Activated T-cell treated with anti-CD3 and anti-CD28 coated beads for 48 hours (primary cell): Measurements from ENCODE around the gene ARF5.

Source experiments
- DNase-seq: peaks from one replicate; pipeline ENCODE4 v3.0.0-alpha.2; 2020; ENCODE audit warnings: low read depth

ARF5 gene

DNA sequence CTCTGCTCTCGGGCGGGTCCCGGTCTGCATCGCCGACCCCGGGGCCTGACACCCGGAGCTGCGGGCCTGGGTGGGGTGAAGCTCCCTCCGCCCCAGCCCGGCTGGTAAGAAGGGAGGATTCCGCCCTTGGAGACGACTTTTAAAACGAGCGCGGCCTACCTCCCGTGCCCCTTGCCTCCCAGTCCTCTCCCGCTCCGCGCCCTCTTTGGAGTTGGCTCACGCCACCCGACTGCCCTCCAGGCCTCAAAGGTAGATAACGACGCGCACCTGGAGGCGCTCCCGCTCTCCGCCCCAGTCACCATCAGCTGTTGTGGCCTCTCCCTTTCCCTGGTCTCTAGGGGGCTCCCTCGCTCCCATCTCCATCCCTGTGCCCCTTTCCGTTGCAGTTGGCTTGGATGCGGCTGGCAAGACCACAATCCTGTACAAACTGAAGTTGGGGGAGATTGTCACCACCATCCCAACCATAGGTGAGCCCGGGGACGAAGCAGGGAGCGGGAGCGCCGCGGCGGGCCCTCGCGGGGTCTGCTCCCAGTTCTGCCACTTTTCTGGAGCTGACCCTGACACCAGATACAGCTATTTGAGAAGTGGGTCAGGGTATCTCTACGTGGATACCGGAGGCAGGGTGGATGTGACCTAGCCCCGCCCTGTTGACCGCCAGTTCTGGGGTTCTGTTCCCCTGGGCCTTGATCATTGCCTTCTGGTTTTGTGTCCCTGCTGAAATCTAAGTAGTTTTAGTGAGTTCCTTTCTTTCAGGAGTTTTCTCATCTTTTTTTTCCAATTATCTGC is 679 bp downstream of the ARF5 start:
- no peak for DNase-seq

DNA sequence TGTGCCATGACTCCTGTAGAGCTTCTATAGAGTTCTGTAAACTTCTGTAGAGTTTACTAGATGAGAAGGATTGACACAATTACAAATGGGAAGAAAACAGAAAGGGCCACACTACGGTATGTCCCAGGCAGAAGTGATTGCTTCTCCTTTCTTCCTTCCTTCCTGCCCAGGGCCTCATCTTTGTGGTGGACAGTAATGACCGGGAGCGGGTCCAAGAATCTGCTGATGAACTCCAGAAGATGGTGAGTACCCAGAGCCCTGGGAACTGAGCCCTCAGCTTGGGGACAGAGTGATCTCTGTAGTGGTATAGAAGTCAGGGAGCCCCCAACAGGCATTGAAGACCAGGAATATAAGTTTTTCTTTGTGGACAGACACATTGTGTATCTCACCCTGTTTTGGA is 1.7 kb downstream of the ARF5 start:
- no peak for DNase-seq

DNA sequence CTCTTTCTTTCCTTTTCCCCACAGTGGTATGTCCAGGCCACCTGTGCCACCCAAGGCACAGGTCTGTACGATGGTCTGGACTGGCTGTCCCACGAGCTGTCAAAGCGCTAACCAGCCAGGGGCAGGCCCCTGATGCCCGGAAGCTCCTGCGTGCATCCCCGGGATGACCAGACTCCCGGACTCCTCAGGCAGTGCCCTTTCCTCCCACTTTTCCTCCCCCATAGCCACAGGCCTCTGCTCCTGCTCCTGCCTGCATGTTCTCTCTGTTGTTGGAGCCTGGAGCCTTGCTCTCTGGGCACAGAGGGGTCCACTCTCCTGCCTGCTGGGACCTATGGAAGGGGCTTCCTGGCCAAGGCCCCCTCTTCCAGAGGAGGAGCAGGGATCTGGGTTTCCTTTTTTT is 3.0 kb downstream of the ARF5 start:
- DNase-seq = no peak

DNA sequence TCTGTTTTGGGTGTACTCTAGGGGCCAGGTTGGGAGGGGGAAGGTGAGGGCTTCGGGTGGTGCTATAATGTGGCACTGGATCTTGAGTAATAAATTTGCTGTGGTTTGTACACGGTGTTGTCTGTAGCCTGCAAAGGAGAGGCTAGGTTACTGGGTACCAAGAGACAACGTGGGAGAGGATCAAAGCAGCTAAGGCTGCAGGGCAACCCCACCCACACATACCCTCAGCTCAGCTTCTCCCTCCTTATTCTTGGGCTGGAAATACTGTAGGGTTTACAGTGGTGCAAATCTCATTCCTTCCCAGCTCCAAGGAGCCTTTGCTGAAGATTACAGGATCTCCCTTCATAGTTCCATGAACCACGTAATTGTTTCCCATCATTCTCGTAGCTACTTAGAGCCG is 3.4 kb downstream of the ARF5 start:
- DNase-seq = no peak

DNA sequence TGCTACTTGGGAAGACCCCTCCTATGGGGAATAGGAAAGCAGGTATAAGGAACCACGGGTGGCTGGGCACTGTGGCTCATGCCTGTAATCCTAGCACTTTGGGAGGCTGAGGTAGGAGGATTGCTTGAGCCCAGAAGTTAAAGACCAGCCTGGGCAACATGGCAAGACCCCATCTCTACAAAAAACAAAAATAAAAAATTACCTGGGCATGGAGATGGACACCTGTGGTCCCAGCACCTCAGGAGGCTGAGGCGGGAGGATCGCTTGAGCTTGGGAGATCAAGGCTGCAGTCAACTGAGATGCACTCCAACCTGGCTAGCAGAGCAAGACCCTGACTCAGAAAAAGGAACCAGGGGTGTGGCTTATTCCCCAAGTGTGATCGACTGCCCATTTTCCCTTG is 4.3 kb downstream of the ARF5 start:
- no peak for DNase-seq

DNA sequence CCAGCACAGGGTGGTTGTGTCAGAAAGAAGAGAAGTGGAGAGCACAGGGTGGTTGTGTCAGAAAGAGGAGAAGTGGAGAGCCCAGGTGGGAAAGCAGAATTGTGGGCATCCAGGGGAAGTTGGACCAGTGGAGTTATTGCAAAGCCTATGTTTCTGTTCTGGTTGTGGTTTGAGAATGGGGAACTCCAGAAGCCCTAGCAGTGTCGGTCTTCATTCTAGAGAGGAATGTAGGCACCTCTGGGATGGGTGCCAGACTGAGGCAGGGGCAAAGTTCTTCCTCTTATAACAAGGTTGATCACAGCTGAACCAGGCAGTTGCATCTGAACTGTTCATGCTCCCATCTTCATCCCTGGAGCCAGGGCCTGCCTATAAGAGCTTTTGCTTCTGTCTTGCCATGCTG is 6.3 kb downstream of the ARF5 start:
- DNase-seq = no peak

DNA sequence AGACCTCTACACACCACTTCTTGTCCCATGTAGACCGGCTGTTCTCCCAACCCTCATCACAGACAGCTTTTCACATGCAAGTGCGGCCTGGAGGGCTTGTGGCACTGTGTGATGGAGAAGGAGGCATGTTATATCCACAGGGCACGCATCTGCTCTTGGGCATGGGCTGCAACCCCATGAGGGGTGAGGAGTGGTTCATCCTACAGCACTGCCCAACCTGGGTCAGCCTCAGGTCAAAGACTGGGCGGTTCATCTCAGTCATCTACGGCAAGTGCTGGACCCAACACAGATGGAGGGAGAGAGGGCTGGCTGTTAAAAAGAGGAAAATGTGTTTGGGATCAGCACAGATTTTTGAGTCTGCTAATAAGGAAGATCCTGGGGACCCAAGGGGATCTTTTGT is 7.5 kb downstream of the ARF5 start:
- no peak for DNase-seq

DNA sequence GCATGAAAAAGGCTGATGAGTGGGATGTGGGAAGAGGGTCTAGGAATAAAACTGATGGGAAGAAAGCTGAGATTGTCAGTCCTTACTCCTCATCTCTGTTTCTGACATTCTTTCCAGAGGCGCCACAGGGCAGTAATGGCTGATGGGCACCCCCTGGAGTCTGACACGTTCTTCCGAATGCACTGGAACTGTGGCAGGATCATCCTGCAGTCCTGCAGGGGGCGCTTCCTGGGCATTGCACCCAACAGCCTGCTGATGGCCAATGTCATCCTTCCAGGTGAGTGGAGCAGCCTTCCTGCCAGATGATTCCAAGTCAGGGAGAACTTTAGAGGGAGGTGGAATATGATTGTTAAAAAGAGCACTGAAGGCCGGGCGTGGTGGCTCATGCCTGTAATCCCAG is 10.1 kb downstream of the ARF5 start:
- DNase-seq = no peak

DNA sequence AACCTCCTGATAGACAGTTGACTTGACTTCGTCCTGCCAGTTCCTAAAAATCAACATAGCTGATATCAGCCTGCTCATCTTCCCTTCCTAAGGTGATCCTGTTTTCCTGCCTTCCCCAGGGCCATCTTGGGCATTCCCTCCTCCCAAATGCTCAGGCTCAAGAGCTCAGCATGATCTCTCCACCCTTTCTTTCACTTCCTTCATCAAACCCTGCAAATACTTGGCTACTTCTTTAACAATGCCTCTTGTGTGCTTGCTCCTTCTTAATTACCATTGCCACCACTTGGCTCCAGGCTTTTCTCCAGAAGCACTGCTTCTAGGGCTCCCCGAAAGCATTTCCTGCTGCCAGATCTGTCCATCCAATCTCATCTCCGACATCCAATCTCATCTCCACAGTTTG is 12.7 kb downstream of the ARF5 start:
- DNase-seq = no peak

DNA sequence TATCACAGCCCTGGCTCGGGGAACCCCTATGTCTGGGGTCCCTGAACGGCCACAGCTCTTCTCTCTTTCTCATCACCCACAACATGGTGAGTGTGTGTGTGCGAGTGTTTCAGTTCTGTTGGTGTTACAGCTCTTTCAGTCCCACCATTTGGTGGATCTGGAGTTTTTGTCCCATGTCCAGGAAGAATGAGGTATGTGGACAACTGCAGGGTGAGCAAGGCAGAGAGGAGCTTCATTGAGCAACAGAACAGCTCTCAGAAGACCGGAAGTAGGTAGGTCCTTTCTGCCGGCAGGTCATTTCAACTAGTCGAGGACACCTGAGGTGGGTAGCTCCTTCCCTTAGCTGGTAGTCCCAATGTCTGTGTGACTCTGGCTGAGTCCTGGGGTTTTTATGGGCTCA is 20.2 kb downstream of the ARF5 start:
- DNase-seq = no peak

DNA sequence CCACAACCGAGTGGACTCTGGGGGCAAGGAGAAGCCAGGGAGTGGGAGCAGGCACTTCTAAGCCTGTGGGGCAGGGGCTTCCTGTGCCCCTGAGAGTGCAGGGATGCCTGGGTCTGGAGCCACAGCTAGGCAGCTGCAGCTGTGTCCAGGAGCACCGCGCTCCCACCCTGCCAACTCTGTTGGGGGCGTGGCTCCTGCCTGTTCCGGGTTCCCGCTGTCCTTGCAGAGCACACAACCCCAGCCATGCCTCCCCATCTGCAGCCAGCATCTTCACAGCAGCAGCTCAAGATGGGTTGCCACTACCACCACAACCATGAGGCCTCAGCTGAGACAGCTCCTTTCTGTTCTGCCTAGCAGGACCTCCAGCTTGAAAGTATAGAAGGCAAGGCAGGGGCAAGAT is 21.1 kb downstream of the ARF5 start:
- no peak for DNase-seq

DNA sequence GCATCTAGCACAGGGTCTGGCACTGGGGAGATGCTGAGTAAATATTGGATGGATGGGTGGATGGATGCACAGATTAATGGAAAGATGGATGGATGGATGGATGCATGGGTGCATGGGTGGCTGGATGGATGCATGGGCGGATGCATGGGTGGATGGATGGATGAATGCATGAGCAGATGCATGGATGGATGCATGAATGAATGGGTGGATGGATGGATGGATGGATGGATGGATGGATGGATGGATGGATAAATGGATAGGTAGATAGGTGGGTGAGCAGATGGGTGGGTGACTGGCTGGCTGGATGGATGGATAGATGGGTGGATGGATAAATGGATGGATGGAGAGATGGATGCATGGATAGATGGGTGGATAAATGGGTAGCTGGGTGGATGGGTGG is 24.1 kb downstream of the ARF5 start:
- DNase-seq = no peak

DNA sequence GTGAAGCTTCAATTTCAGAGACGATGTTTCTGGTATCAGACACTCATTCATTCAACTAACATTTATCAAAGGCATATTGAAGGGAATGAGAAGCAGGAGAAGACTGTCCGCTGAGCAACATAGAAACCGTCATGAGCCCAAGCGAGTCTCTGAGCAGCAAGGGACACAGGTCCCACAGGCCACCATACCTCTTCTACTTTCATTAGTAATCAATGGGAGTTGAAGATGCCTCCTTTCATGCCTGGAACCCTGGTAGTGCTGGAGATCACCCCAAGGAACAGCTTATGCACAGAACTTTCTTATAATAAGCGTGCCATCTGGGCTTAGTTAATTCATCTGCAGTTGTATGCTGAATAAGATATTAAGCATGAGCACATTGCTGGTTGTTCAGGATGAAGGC is 28.5 kb downstream of the ARF5 start:
- no peak for DNase-seq

DNA sequence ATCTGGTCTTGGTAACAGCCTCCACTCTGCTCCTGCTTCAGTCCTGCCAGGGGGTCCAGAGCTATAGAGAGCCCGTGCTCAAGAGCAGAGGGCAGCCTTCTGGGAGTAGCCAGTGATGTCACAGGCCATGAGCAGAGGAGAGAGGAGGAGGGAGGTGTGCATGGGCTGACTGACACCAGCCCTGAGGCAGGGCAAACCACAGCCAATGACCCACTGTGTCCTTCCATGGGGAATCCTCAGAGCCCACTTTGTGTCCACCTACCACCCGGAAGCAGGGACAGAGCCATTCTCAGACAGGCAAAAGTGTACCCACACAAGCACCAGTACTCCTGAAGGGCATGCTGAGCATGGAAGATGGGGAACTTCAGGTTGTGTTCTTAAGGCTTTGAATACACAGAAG is 29.8 kb downstream of the ARF5 start, which contains the start of gene PAX4:
PAX4 (minus strand) TSS at position 101 of the 400 bp plus-strand sequence. CDS start 2,214 bp downstream, outside the sequence.
- DNase-seq = no peak

DNA sequence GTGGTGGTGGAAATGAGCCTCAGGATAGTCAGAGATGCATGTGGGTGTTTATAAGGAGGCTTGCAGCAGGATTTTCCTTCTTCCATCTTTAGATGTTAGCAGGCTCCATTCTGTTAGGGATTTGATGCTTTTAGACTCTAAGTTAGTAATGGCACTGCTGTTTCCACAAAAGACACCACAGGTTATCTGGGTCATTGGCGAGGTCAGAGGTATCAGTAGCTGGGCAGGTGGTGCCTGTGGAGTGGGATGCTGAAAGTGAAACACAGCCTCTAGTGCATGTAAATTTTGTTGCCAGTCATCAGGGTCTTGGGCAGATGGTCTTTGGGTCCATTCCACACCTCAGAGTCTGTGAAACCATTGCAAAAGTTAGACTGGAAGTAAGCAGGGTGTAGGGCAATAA is 30.6 kb downstream of the ARF5 start:
- DNase-seq = no peak

DNA sequence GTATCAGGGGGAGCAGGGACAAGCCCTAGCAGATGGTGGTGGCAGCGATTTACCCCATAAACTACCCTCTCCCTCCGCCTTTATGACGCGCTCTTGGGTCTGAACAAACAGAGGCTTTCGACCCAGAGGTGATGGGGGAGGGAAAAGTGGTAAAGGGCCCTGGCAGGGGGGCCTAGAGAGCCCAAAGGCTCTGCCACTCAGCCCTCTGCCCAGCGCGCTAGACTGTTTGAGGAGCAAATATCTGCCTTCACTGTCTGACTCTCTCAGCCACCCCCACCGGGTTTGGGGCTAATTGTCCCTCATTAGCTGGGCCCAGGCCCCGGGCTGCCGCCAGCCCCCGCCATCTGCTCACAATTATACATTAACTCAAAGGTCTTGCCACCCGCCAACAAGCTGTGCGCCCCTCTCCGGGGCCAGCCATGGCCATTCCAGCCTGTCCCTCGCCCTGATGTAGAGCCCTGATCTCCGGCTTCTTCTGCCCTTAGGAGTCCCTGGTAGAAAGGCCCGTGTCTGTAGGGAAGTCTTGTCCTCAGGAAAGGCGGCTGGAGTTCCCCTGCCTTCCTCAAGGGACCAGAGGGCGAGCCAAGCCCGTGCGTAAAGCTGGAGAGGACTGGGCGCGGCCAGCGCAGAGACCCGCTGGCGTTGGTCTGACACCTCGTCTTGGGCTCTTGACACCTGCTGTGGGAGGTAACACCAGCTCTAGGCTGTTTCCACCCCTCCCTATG is 31.6 kb downstream of the ARF5 start:
- DNase-seq = no peak

DNA sequence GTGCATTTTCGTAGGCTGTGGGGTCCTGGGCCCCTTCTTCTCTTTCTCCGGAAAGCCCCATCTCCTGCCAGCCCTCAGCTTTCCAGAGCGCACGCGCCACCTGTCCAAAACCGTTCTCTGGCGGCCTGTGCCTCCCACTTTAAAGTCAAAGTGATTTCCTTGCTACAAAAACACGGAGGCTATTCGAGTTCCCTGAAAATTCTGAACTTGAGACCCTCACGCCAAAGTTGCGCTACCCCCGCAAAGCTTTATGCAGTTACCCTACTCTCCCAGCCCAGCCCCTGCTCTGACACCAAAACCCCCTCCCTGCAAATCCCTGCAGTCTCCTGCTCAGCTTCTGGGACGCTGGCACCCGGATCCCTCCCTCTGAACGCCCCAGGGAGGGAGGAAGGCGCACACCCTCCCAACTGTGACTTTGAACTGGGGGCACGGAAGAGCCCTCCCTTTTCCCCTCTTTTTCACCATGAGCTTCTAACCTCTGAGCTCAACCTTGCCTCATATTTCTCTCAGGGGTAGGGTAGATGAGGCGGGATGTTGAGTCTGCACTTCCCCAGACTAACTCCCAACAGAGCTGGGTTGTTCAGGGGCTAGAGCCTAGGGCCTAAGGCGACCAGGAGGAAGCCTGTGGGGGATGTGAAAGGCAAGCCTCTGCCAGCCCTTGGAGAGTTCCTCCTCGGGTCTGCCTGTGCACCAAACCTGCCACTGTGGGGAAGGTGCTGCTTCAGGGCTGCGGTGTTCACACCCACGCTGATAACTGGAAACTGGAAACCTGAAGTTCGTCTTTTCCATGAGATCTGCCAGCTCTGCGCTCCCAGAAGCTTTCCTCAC is 32.4 kb downstream of the ARF5 start:
- DNase-seq = no peak

DNA sequence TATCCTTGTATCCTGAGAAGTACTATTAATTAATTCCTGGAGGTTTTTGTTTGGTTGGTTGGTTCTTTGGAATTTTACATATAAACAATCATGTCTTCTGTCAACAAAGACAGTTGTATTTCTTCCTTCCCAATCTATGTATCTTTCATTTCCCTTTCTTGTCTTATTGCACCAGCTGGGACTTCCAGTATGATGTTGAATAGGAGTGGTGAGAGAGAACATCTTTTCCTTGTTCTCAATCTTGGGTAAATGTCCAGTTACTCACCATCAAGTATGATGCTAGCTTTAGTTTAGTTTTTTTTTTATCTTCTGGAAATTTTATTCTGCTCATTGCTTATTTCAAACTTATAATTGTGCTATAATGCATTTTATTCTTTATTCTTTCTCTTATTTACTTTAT is 37.1 kb downstream of the ARF5 start:
- DNase-seq = no peak

DNA sequence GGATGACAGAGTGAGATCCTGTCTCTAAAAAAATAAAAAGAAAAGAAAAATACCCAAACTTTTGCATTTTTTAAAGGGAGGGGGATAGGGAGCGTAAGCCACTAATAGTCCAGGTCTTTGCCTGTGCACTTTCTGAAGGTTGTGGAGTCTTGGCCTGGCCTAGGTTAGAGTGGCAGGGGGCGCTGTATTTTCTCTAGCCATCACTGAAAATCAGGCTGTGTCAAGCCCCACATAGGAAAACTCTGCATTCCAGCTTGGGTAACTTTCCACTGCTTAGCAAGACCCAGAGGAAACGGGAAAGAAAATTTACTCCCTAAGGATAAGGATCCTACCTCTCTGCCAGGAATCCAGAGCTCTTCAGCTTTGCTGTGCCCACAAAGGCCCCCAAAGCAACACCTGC is 40.2 kb downstream of the ARF5 start:
- DNase-seq = no peak

DNA sequence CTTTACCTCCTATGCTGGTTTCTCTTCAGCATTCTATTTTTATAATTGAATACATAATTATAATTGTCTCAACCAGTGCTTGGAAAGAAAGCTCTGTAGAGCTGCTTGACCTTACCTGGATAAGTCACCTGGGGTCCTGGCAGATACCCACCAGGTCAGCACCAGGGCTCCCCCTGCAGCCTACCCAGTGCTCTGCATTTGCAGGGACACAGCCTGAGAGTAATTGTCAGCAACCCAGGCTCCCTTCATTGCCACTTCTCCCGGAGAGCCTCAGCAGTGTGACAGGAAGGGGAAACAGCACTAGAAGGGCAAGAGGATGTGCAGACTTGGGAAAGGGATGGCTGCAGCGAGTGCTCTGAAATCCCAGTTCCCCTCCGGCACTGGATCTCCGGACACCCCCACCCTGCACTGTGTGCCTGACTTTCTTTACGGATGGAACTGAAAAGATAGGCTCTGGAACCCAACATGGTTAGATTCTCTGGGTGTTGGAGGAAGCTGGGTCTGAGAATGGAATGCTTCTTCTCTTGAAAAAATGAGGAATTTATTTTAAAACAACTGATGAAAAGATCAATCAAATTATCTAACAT is 41.1 kb downstream of the ARF5 start:
- peak; percentile 24 for DNase-seq

DNA sequence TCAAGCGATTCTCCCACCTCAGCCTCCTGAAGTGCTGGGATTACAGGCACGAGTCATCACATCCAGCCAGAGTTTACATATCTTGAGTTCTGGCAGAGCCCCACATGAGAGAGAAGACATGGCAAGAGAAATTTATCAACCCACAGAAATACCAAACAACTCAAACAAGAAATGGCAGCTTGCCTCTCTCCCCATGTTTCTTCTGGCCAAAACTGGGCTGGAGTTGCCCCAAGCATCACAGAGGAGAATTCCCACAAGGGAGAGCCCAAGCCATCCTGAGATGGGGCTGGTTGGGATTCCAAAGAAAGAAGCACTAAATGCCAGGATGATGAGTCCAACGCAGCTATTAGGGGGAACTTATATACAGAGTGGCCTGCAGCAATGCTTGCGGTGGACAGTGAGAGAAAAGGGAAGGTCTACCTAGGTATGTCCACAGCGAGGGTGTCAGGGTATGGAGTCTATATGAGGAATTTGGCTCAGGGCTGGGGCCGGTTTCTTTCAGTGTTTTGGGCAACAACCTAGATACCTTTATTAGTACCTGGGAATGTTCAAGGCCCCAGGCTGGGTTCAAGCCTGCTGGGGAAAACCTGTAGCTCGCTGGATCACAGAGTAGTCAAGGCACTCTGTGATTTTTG is 44.2 kb downstream of the ARF5 start:
- no peak for DNase-seq
